Peyer's patch (tissue), 4 donors: Measurements from ENCODE around the gene ADAMTSL3.
"Not testable (repeated sequence)": the region's sequence is repeated elsewhere in the genome, so short reads cannot be mapped to it uniquely, and the experiment has no call there.

Source experiments
- CTCF ChIP-seq, 6 experiments: fragments of 450-650 bp in 4 of 6; fragments of 200-600 bp in 2 of 6; sonication (generic) in 1 of 6; IDR thresholded peaks; one replicate each; pipeline ENCODE4 v1.5.1; 2017 to 2019; ENCODE audit warnings: antibody characterized with exemption in 6 of 6, mild to moderate bottlenecking in 3 of 6, moderate library complexity in 1 of 6
- POLR2A ChIP-seq, 2 donors: fragments of 450-650 bp; IDR thresholded peaks; one replicate each; pipeline ENCODE4 v1.5.1; 2017; ENCODE audit warnings: antibody characterized with exemption in 2 of 2, mild to moderate bottlenecking in 2 of 2, moderate library complexity in 2 of 2

GRCh38 chr15:84080778-84081084, 426.8 kb downstream of the ADAMTSL3 start:
- not testable (repeated sequence) for TF ChIP-seq CTCF, POLR2A (IDR thresholded peaks at IDR 0.05)
